Measurements from ENCODE around the gene SEMA3C.

The SEMA3C gene

GRCh38 chr7:80708123-80708522, 210.7 kb downstream of the SEMA3C start:
- TF ChIP-seq, protein P1, sequence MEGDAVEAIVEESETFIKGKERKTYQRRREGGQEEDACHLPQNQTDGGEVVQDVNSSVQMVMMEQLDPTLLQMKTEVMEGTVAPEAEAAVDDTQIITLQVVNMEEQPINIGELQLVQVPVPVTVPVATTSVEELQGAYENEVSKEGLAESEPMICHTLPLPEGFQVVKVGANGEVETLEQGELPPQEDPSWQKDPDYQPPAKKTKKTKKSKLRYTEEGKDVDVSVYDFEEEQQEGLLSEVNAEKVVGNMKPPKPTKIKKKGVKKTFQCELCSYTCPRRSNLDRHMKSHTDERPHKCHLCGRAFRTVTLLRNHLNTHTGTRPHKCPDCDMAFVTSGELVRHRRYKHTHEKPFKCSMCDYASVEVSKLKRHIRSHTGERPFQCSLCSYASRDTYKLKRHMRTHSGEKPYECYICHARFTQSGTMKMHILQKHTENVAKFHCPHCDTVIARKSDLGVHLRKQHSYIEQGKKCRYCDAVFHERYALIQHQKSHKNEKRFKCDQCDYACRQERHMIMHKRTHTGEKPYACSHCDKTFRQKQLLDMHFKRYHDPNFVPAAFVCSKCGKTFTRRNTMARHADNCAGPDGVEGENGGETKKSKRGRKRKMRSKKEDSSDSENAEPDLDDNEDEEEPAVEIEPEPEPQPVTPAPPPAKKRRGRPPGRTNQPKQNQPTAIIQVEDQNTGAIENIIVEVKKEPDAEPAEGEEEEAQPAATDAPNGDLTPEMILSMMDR (IDR thresholded peaks at IDR 0.05): no peak

GRCh38 chr7:80707318-80707717, 211.5 kb downstream of the SEMA3C start:
- TF ChIP-seq, protein P1 (IDR thresholded peaks at IDR 0.05): no peak

- TF ChIP-seq, protein P1 (IDR thresholded peaks at IDR 0.05): no peak
Observed at GRCh38 chr7:80705130-80705781, 213.6 kb downstream of the SEMA3C start.

DNA sequence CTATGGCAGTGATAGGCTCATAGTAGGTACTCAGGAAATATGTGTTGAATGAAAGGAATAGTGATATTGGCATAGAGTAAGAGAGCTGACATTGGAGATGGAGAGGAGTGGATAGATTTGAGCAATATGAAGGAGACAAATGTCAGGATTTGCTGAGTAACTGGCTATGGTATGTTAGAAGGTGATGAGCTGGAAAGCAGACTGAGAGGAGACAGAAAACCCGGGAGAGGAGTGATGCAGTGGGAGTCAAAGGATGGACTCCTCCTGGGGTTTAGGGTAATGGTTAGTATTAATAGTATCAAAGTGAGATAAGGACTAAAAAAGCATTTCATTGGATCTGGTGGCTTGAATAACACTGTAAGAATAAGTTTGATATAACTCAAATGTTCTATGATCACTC, 215.6 kb downstream of the SEMA3C start:
- TF ChIP-seq, protein P1 (IDR thresholded peaks at IDR 0.05): no peak

- TF ChIP-seq, protein P1 (IDR thresholded peaks at IDR 0.05): no peak
Observed at GRCh38 chr7:80699721-80700256, 219.1 kb downstream of the SEMA3C start.

GRCh38 chr7:80699045-80699638, 219.7 kb downstream of the SEMA3C start:
- TF ChIP-seq, protein P1 (IDR thresholded peaks at IDR 0.05): peak; percentile 71
